CD14-positive monocyte (primary cell): ENCODE data around the gene CXCL3. TPM values are rescaled to one million over a fixed set of nuclear protein-coding genes. Genes with fewer than 3 reads are reported as not detected.

Experiments used
- DNase-seq, 3 donors: peaks; one replicate each; pipeline ENCODE4 v3.0.0-alpha.2; 2011 to 2022
- H2AFZ ChIP-seq: 2 replicates; pipeline ENCODE4 v1.6.0; 2012; ENCODE audit warnings: mild to moderate bottlenecking, low read depth, low read length, inconsistent platforms; ENCODE audit not compliant: insufficient read depth, poor library complexity, severe bottlenecking
- H3K27ac ChIP-seq, 2 donors: 1 replicate in 1 of 2; 2 replicates in 1 of 2; pipeline ENCODE4 v1.5.1; 2012 to 2013; ENCODE audit warnings: low read length in 2 of 2, control low read depth in 1 of 2, inconsistent platforms in 1 of 2, low read depth in 1 of 2, mild to moderate bottlenecking in 1 of 2
- H3K27me3 ChIP-seq, 2 donors: one replicate each; pipeline versions ENCODE4 v1.6.0 to v1.6.1; 2011 to 2013; ENCODE audit warnings: low read length in 2 of 2; ENCODE audit not compliant: control insufficient read depth in 2 of 2, insufficient read depth in 2 of 2
- H3K36me3 ChIP-seq, 2 donors: replicated peaks in 1 of 2; 1 replicate in 1 of 2; 2 replicates in 1 of 2; pipeline versions ENCODE4 v1.5.1 to v1.6.1; 2012 to 2013; ENCODE audit warnings: low read length in 2 of 2, control low read depth in 1 of 2, inconsistent platforms in 1 of 2, mild to moderate bottlenecking in 1 of 2; ENCODE audit not compliant: insufficient read depth in 2 of 2, control insufficient read depth in 1 of 2
- H3K4me1 ChIP-seq, 2 donors: 1 replicate in 1 of 2; 2 replicates in 1 of 2; pipeline versions ENCODE4 v1.5.1 to v1.6.1; 2012 to 2013; ENCODE audit warnings: low read length in 2 of 2, control low read depth in 1 of 2, inconsistent platforms in 1 of 2, mild to moderate bottlenecking in 1 of 2, moderate library complexity in 1 of 2; ENCODE audit not compliant: insufficient read depth in 2 of 2, control insufficient read depth in 1 of 2
- H3K4me2 ChIP-seq: replicated peaks from 2 replicates; pipeline ENCODE3; 2012; ENCODE audit warnings: low read length, moderate library complexity, mild to moderate bottlenecking; ENCODE audit not compliant: poor library complexity, severe bottlenecking; ENCODE audit errors: extremely low read depth
- H3K4me3 ChIP-seq, 3 experiments: fragments of 200-600 bp in 1 of 3; sonication (generic) in 1 of 3; replicated peaks in 1 of 3; 1 replicate in 2 of 3; 2 replicates in 1 of 3; pipeline ENCODE4 v1.5.1; 2011 to 2013; ENCODE audit warnings: low read length in 3 of 3, mild to moderate bottlenecking in 3 of 3, control low read depth in 2 of 3, low read depth in 2 of 3, inconsistent platforms in 1 of 3, moderate library complexity in 1 of 3
- H3K79me2 ChIP-seq: 2 replicates; pipeline ENCODE4 v1.6.0; 2012; ENCODE audit warnings: mild to moderate bottlenecking, control low read depth, inconsistent platforms, low read length, moderate library complexity; ENCODE audit not compliant: insufficient read depth
- H3K9ac ChIP-seq: 2 replicates; pipeline ENCODE4 v1.6.0; 2017; ENCODE audit warnings: low read length, mild to moderate bottlenecking; ENCODE audit not compliant: insufficient read depth, poor library complexity, severe bottlenecking
- H3K9me3 ChIP-seq, 2 donors: replicated peaks in 1 of 2; 1 replicate in 1 of 2; 2 replicates in 1 of 2; pipeline versions ENCODE4 v1.5.1 to v1.6.1; 2012 to 2013; ENCODE audit warnings: low read length in 2 of 2, control low read depth in 1 of 2; ENCODE audit not compliant: control insufficient read depth in 1 of 2, insufficient read depth in 1 of 2
- H4K20me1 ChIP-seq: 2 replicates; pipeline ENCODE4 v1.6.0; 2012; ENCODE audit warnings: mild to moderate bottlenecking, low read length, control low read depth, moderate library complexity; ENCODE audit not compliant: insufficient read depth
- H3K27ac Mint-ChIP-seq, 7 donors: one replicate each; pipeline ENCODE4 v1.8.0; 2020; ENCODE audit warnings: mild to moderate bottlenecking in 7 of 7, mixed read lengths in 7 of 7, moderate library complexity in 6 of 7, inconsistent platforms in 2 of 7
- H3K27me3 Mint-ChIP-seq, 3 donors: one replicate each; pipeline ENCODE4 v1.8.0; 2021 to 2022; ENCODE audit warnings: low read depth in 3 of 3, mild to moderate bottlenecking in 3 of 3, mixed read lengths in 3 of 3, moderate library complexity in 3 of 3, inconsistent platforms in 1 of 3
- H3K36me3 Mint-ChIP-seq, 2 donors: one replicate each; pipeline ENCODE4 v1.8.0; 2020; ENCODE audit warnings: mixed read lengths in 2 of 2, inconsistent platforms in 1 of 2, mild to moderate bottlenecking in 1 of 2
- H3K4me1 Mint-ChIP-seq: one replicate; pipeline ENCODE4 v1.8.0; 2020; ENCODE audit warnings: mild to moderate bottlenecking, mixed read lengths
- H3K4me3 Mint-ChIP-seq, 2 donors: one replicate each; pipeline ENCODE4 v1.8.0; 2020; ENCODE audit warnings: mild to moderate bottlenecking in 2 of 2, mixed read lengths in 2 of 2, moderate library complexity in 1 of 2
- H3K9me3 Mint-ChIP-seq, 7 donors: one replicate each; pipeline ENCODE4 v1.8.0; 2020 to 2022; ENCODE audit warnings: mixed read lengths in 7 of 7, mild to moderate bottlenecking in 6 of 7, moderate library complexity in 6 of 7, inconsistent platforms in 2 of 7
- CTCF ChIP-seq: fragments of 200-600 bp; IDR thresholded peaks from one replicate; pipeline ENCODE4 v1.8.0; 2022; ENCODE audit warnings: antibody characterized with exemption, mild to moderate bottlenecking
- WGBS: methylation state at CpG from one replicate; pipeline ENCODE4 v1.1.5; 2013; ENCODE audit warnings: missing lambda C conversion rate; ENCODE audit not compliant: insufficient coverage; 5-methylcytosine and 5-hydroxymethylcytosine counted together
- intact Hi-C, 2 donors: fragments of 100-400 bp; cut with micrococcal nuclease; formaldehyde crosslinking; loops; one replicate each; pipeline versions ENCODE4 v1.15.0 to v1.15.1; 2023
- polyA plus RNA-seq, 3 donors: library from polyadenylated mRNA; depleted of rRNA in 1 of 3; unstranded in 2 of 3; stranded (reverse) in 1 of 3; fragments of 300-500 nt in 2 of 3; fragments of >200 nt in 1 of 3; fragmentation: Illumina TruSeq in 2 of 3; gene quantifications; 1 replicate in 2 of 3; 2 replicates in 1 of 3; pipeline ENCODE4 v1.2.3, GENCODE V29; 2012 to 2021

CXCL3 gene
- polyA plus RNA-seq, 3 donors, result 2.5 to 4.4 (median 3.7) TPM

- H3K4me2 ChIP-seq, result no peak overlapping the region
- intact Hi-C loops, result no loop called here
- Mint-ChIP-seq H3K4me3 (no peak overlapping the region), H3K27me3 (peaks cover 2 to 3% (median 2%) of the 10 kb centered on the region in 3 donors), H3K27ac (no peak overlapping the region), H3K36me3 (no peaks in the 10 kb centered on the region), H3K4me1 (peaks cover 2% of the 10 kb centered on the region), H3K9me3 (peaks cover 0 to 3% (median 0%) of the 10 kb centered on the region in 7 donors)
- H3K27ac ChIP-seq, result no peak overlapping the region
- no peak overlapping the region for H3K9ac ChIP-seq
- H3K27me3 ChIP-seq, result no peaks in the 10 kb centered on the region
- H3K9me3 ChIP-seq, result no peaks in the 10 kb centered on the region
- H3K4me1 ChIP-seq, result no peaks in the 10 kb centered on the region
- no peak for TF ChIP-seq CTCF
- no peaks in the 10 kb centered on the region for H4K20me1 ChIP-seq
- WGBS, result no CpG with 5 or more reads among the region's 9 CpGs
- H2AFZ ChIP-seq, result no peak overlapping the region
- no peak overlapping the region for H3K4me3 ChIP-seq
- no peaks in the 10 kb centered on the region for H3K79me2 ChIP-seq
- no peaks in the 10 kb centered on the region for H3K36me3 ChIP-seq
- DNase-seq, result no peak
These were observed 47.3 kb downstream of the CXCL3 start for GRCh38 chr4:73990988-73991741.

DNA sequence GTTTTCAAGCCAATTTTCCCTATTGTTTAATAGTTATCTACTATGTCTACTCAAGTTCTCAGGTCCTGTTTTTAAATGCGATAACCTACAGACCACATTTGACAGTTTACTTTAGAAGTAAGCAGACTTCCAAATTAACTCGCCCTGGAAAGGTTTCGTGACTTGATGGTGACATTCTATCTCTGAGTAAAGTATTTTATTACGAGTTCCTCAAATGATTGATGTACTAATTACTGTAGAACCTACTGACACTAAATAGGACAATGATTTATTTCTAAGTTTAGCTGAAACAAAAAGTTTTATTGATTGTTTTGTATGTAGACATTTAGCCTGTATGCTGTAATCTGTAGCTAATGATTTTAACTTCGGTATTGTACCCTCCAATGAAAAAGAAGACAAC is 48.6 kb downstream of the CXCL3 start:
- no peaks in the 10 kb centered on the region for H3K79me2 ChIP-seq
- no peak overlapping the region for H3K27ac Mint-ChIP-seq
- no peak overlapping the region for H3K27ac ChIP-seq
- H3K27me3 Mint-ChIP-seq, result peaks cover 0 to 2% (median 2%) of the 10 kb centered on the region in 3 donors
- H3K4me3 ChIP-seq, result no peak overlapping the region
- no peak overlapping the region for H2AFZ ChIP-seq
- DNase-seq, result no peak
- H3K9ac ChIP-seq, result no peak overlapping the region
- no CpG with 5 or more reads among the region's 5 CpGs for WGBS
- no peaks in the 10 kb centered on the region for H3K27me3 ChIP-seq
- no peak for TF ChIP-seq CTCF
- no peaks in the 10 kb centered on the region for H3K36me3 ChIP-seq
- no peaks in the 10 kb centered on the region for H3K36me3 Mint-ChIP-seq
- intact Hi-C loops, result no loop called here
- H3K9me3 Mint-ChIP-seq, result peaks cover 0 to 3% (median 0%) of the 10 kb centered on the region in 7 donors
- H4K20me1 ChIP-seq, result no peaks in the 10 kb centered on the region
- no peak overlapping the region for H3K4me2 ChIP-seq
- no peaks in the 10 kb centered on the region for H3K9me3 ChIP-seq
- peaks cover 2% of the 10 kb centered on the region for H3K4me1 Mint-ChIP-seq
- no peaks in the 10 kb centered on the region for H3K4me1 ChIP-seq
- H3K4me3 Mint-ChIP-seq, result no peak overlapping the region
